ENCODE measurements around the gene GRHL1. TPM values are rescaled to one million over a fixed set of nuclear protein-coding genes. Genes with fewer than 3 reads are reported as not detected.
A peak's percentile ranks its signal among the peaks of the same experiment; 100 is the strongest.

The GRHL1 gene
- total RNA-seq, 1 donor from 2014 or later, result 126 TPM

GRCh38 chr2:9967053-9967775 lies 15.7 kb downstream of the GRHL1 start:
- H3K9me3 ChIP-seq, result no peaks in the 10 kb centered on the region
- H3K27me3 ChIP-seq, result no peaks in the 10 kb centered on the region
- TF ChIP-seq POLR2A (IDR thresholded peaks at IDR 0.05), result no peak
- TF ChIP-seq CTCF (IDR thresholded peaks at IDR 0.05), result no peak
- no peak for TF ChIP-seq POLR2AphosphoS5 (IDR thresholded peaks at IDR 0.05; ENCODE audit: insufficient read depth in 1 of 2, low read depth in 1 of 2)
- H3K4me3 ChIP-seq, result no peak overlapping the region
- DNase-seq (ENCODE audit: extremely low spot score in 2 of 2), result no peak
- no peak overlapping the region for H3K27ac ChIP-seq
- peaks cover 18% of the 10 kb centered on the region for H3K4me1 ChIP-seq
- H3K36me3 ChIP-seq, result no peaks in the 10 kb centered on the region
- intact Hi-C loops (cut with DNase I), result no loop called here

GRCh38 chr2:9968553-9969497 lies 17.3 kb downstream of the GRHL1 start:
- TF ChIP-seq CTCF (IDR thresholded peaks at IDR 0.05) (no peak), POLR2A (IDR thresholded peaks at IDR 0.05) (no peak), POLR2AphosphoS5 (IDR thresholded peaks at IDR 0.05; ENCODE audit: insufficient read depth in 1 of 2, low read depth in 1 of 2) (no peak)
- no peaks in the 10 kb centered on the region for H3K27me3 ChIP-seq
- no peak overlapping the region for H3K27ac ChIP-seq
- DNase-seq (ENCODE audit: extremely low spot score in 2 of 2), result no peak
- intact Hi-C loops (cut with DNase I), result no loop called here
- peaks cover 28% of the 10 kb centered on the region for H3K4me1 ChIP-seq
- no peaks in the 10 kb centered on the region for H3K36me3 ChIP-seq
- no peaks in the 10 kb centered on the region for H3K9me3 ChIP-seq
- H3K4me3 ChIP-seq, result no peak overlapping the region

- H3K27me3 ChIP-seq, result no peaks in the 10 kb centered on the region
- H3K9me3 ChIP-seq, result no peaks in the 10 kb centered on the region
- H3K4me1 ChIP-seq, result peaks cover 30% of the 10 kb centered on the region
- H3K27ac ChIP-seq, result peak overlapping the region; percentile 17
- no peak for DNase-seq (ENCODE audit: extremely low spot score in 2 of 2)
- TF ChIP-seq POLR2AphosphoS5 (IDR thresholded peaks at IDR 0.05; ENCODE audit: insufficient read depth in 1 of 2, low read depth in 1 of 2) (no peak), CTCF (IDR thresholded peaks at IDR 0.05) (no peak), POLR2A (IDR thresholded peaks at IDR 0.05) (no peak)
- H3K4me3 ChIP-seq, result no peak overlapping the region
- no peaks in the 10 kb centered on the region for H3K36me3 ChIP-seq
- intact Hi-C loops (cut with DNase I), result no loop called here
These were observed 18.9 kb downstream of the GRHL1 start for GRCh38 chr2:9970200-9971044.

- no peak for DNase-seq (ENCODE audit: extremely low spot score in 2 of 2)
- Histone ChIP-seq H3K27me3 (no peaks in the 10 kb centered on the region), H3K4me1 (peaks cover 34% of the 10 kb centered on the region), H3K27ac (peak overlapping the region; percentile 17), H3K36me3 (no peaks in the 10 kb centered on the region), H3K4me3 (no peak overlapping the region), H3K9me3 (no peaks in the 10 kb centered on the region)
- no peak for TF ChIP-seq POLR2A (IDR thresholded peaks at IDR 0.05)
- no peak for TF ChIP-seq CTCF (IDR thresholded peaks at IDR 0.05)
- TF ChIP-seq POLR2AphosphoS5 (IDR thresholded peaks at IDR 0.05; ENCODE audit: insufficient read depth in 1 of 2, low read depth in 1 of 2), result peak in 1 of 2 donors; percentile 68
- intact Hi-C loops (cut with DNase I), result no loop called here
These were observed 19.8 kb downstream of the GRHL1 start for GRCh38 chr2:9971105-9971818.

All from vagina (tissue), 2 donors.